ENCODE measurements around the gene CHCHD6. TPM values are rescaled to one million over a fixed set of nuclear protein-coding genes. Genes with fewer than 3 reads are reported as not detected.

CHCHD6 gene
- total and polyA plus RNA-seq, 2 of the 4 experiments (the other 2 are of a cell fraction) = 18.8 to 28.9 TPM

DNA sequence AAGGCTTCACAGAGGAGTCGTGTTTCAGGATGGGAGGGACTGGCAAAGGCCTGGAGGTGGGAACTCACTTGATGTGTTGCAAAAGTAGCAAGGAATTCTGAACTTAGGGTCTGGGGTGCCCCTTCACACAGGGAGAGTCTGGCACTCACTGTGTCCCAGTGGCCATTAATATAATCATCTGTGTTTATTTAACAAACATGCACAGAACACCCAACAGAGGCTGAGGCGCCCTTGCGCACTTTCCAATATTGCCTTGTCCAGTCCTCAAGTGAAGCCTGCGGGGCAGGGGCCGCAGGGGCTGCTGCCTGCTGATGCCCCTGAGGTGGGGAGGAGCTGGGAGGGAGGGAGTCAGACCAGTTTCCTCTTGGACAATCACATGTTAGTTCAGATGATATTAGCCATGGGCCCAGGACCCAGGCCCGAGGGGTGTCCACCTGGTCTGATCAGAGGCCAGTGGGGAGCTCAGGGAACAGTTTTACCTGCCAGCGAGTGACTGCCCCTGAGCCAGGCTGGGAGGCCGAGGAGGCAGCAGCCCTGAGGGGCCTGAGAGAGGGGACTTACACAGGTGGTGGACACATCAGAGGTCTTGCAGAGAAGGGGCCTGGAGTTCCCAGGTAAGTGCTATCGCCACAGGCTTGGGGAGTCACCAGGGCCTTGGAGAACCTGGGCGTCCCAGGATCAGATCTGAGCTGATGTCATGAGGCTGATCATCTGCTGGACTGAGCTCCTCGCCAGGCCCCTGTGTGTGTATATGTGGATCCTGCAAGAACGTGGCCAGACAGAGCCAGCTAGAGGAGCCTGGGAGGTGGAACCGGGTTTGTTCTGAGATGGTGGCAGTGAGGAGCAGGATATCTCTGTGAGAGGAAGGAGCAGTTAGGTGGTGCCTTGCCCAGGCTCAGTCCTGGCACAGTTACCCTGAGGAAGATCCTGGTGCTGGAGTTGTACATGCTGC lies 35.3 kb upstream of the CHCHD6 start:
- Histone ChIP-seq H3K4ac (ENCODE audit: low read depth, low read length) (no peak overlapping the region), H3K9me1 (ENCODE audit: insufficient read depth, low read length) (no peaks in the 10 kb centered on the region), H3K27me3 (ENCODE audit: control insufficient read depth, insufficient read depth, low read length) (peaks cover 38% of the 10 kb centered on the region), H3K14ac (replicated peaks; ENCODE audit: low read depth, low read length) (no peak overlapping the region), H2BK120ac (ENCODE audit: low read depth, low read length) (no peak overlapping the region), H4K5ac (ENCODE audit: low read depth, low read length) (no peak overlapping the region), H3K9ac (ENCODE audit: low read depth, low read length) (no peak overlapping the region), H2BK20ac (ENCODE audit: low read depth, low read length) (no peak overlapping the region), H3K79me1 (ENCODE audit: low read depth in 1 of 2, low read length in 2 of 2) (no peaks in the 10 kb centered on the region), H4K20me1 (ENCODE audit: insufficient read depth, low read length) (no peaks in the 10 kb centered on the region), H3K27ac (ENCODE audit: insufficient read depth, low read length) (no peak overlapping the region), H2BK15ac (ENCODE audit: low read depth, low read length) (no peak overlapping the region), H3K4me3 (ENCODE audit: insufficient read depth, low read depth, low read length) (no peak overlapping the region), H2AK9ac (replicated peaks; ENCODE audit: low read depth, low read length, poor library complexity) (no peak overlapping the region), H2BK5ac (ENCODE audit: low read depth, low read length, poor library complexity, severe bottlenecking) (no peak overlapping the region), H4K91ac (ENCODE audit: insufficient read depth, low read depth, low read length) (no peak overlapping the region), H2AFZ (replicated peaks; ENCODE audit: low read length, poor library complexity) (no peak overlapping the region), H2AK5ac (ENCODE audit: low read depth, low read length) (no peak overlapping the region), H3K4me2 (ENCODE audit: low read depth, low read length) (no peak overlapping the region), H3K18ac (ENCODE audit: low read depth, low read length) (no peak overlapping the region), H3K4me1 (ENCODE audit: control insufficient read depth, insufficient read depth, low read length) (peaks cover 2% of the 10 kb centered on the region; the same call in 1 of the 2 replicates), H4K8ac (ENCODE audit: low read depth in 2 of 2, low read length in 2 of 2) (no peak overlapping the region), H3K36me3 (ENCODE audit: control insufficient read depth, insufficient read depth, low read length) (no peaks in the 10 kb centered on the region), H3K56ac (ENCODE audit: extremely low read depth, insufficient read depth, low read length) (no peak overlapping the region), H3K9me3 (ENCODE audit: control insufficient read depth, insufficient read depth, low read length) (peaks cover 4% of the 10 kb centered on the region; the same call in 1 of the 2 replicates), H3K23ac (ENCODE audit: low read depth, low read length) (no peak overlapping the region)
- BruUV-seq (replicated peaks) = no TSS peak
- in situ Hi-C loops (cut with MboI; ENCODE audit: low sequenced_read_pairs) (no loop called here), dilution Hi-C loops (cut with HindIII; ENCODE audit: low sequenced_read_pairs, unreplicated experiment) (no loop called here), intact Hi-C loops (cut with micrococcal nuclease) (no loop called here)
- ChIA-PET POLR2A (ENCODE audit: unreplicated experiment) (no interaction called here), CTCF (interaction anchor here (1.2 kb wide), 1 partner anchor 9 kb away, joined by 3 read pairs; no protein-coding TSS in a partner anchor)
- ATAC-seq (ENCODE audit: low read depth) (no peak), DNase-seq (no peak)
- 58% methylated on average over 2 of the region's 13 CpGs; no CpG with 5 or more reads in 1 of the 2 experiments for WGBS, 2 experiments (ENCODE audit: extremely low coverage in 2 of 2, insufficient read length in 1 of 2)
- TF ChIP-seq RFX5 (IDR thresholded peaks at IDR 0.05; ENCODE audit: low read depth, low read length) (no peak), RCOR1 (IDR thresholded peaks at IDR 0.05; ENCODE audit: insufficient replicate concordance, low read length) (no peak), POLR2A (IDR thresholded peaks at IDR 0.05; ENCODE audit: low read depth, low read length) (no peak), MAZ (IDR thresholded peaks at IDR 0.05; ENCODE audit: borderline replicate concordance, low read depth, low read length) (no peak), NFE2L2 (IDR thresholded peaks at IDR 0.05; ENCODE audit: low read depth, low read length) (no peak), RAD21 (IDR thresholded peaks at IDR 0.05; ENCODE audit: low read length) (no peak), CEBPB (IDR thresholded peaks at IDR 0.05; ENCODE audit: low read depth, low read length) (no peak), BHLHE40 (IDR thresholded peaks at IDR 0.05; ENCODE audit: low read depth, low read length) (no peak), SMC3 (IDR thresholded peaks at IDR 0.05; ENCODE audit: low read depth, low read length) (no peak), CHD1 (IDR thresholded peaks at IDR 0.05; ENCODE audit: low read depth, low read length) (no peak), FOS (IDR thresholded peaks at IDR 0.05; ENCODE audit: low read depth, low read length) (no peak)
- TF ChIP-seq, protein P1, sequence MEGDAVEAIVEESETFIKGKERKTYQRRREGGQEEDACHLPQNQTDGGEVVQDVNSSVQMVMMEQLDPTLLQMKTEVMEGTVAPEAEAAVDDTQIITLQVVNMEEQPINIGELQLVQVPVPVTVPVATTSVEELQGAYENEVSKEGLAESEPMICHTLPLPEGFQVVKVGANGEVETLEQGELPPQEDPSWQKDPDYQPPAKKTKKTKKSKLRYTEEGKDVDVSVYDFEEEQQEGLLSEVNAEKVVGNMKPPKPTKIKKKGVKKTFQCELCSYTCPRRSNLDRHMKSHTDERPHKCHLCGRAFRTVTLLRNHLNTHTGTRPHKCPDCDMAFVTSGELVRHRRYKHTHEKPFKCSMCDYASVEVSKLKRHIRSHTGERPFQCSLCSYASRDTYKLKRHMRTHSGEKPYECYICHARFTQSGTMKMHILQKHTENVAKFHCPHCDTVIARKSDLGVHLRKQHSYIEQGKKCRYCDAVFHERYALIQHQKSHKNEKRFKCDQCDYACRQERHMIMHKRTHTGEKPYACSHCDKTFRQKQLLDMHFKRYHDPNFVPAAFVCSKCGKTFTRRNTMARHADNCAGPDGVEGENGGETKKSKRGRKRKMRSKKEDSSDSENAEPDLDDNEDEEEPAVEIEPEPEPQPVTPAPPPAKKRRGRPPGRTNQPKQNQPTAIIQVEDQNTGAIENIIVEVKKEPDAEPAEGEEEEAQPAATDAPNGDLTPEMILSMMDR (conservative IDR thresholded peaks at IDR 0.05; ENCODE audit: low read depth, low read length) = no peak
- TF ChIP-seq, protein P2, sequence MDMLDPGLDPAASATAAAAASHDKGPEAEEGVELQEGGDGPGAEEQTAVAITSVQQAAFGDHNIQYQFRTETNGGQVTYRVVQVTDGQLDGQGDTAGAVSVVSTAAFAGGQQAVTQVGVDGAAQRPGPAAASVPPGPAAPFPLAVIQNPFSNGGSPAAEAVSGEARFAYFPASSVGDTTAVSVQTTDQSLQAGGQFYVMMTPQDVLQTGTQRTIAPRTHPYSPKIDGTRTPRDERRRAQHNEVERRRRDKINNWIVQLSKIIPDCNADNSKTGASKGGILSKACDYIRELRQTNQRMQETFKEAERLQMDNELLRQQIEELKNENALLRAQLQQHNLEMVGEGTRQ (IDR thresholded peaks at IDR 0.05; ENCODE audit: low read depth, low read length) = no peak
- TF ChIP-seq, protein P3, sequence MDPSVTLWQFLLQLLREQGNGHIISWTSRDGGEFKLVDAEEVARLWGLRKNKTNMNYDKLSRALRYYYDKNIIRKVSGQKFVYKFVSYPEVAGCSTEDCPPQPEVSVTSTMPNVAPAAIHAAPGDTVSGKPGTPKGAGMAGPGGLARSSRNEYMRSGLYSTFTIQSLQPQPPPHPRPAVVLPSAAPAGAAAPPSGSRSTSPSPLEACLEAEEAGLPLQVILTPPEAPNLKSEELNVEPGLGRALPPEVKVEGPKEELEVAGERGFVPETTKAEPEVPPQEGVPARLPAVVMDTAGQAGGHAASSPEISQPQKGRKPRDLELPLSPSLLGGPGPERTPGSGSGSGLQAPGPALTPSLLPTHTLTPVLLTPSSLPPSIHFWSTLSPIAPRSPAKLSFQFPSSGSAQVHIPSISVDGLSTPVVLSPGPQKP (IDR thresholded peaks at IDR 0.05; ENCODE audit: borderline replicate concordance, low read depth, low read length) = no peak

Measured in IMR-90 (cell line).